HG02943 (cell line): ENCODE results near the gene NTN1.
"Not testable (repeated sequence)": the region's sequence is repeated elsewhere in the genome, so short reads cannot be mapped to it uniquely, and the experiment has no call there.

Experiments used
- ATAC-seq: cut with Tn5 transposase; IDR thresholded peaks from one replicate; pipeline ENCODE4 v1.9.1; 2021; ENCODE audit warnings: mild to moderate bottlenecking, low read depth, moderate library complexity; ENCODE audit not compliant: unreplicated experiment

NTN1 gene

GRCh38 chr17:9021158-9021991, at the start of gene NTN1:
Gene NTN1 (plus strand): TSS chr17:9021510. CDS start chr17:9022374, 864 bp downstream.
- ATAC-seq, result no peak

- ATAC-seq, result no peak
Observed at GRCh38 chr17:8975091-8975725, 46.1 kb upstream of the NTN1 start.

- no peak for ATAC-seq
Observed at GRCh38 chr17:8976638-8977037, 44.7 kb upstream of the NTN1 start.

GRCh38 chr17:8979715-8980114, 41.6 kb upstream of the NTN1 start:
- no peak for ATAC-seq

- ATAC-seq, result no peak
Observed at GRCh38 chr17:8981443-8981842, 39.9 kb upstream of the NTN1 start.

- ATAC-seq, result not testable (repeated sequence)
Observed at GRCh38 chr17:8984225-8984624, 37.1 kb upstream of the NTN1 start.

- no peak for ATAC-seq
Observed at GRCh38 chr17:8985054-8985701, 36.1 kb upstream of the NTN1 start.

- ATAC-seq, result no peak
Observed at GRCh38 chr17:8986295-8986694, 35.0 kb upstream of the NTN1 start.

GRCh38 chr17:8988263-8988935, 32.9 kb upstream of the NTN1 start:
- ATAC-seq, result not testable (repeated sequence)

- no peak for ATAC-seq
Observed at GRCh38 chr17:8991514-8992285, 29.6 kb upstream of the NTN1 start.

GRCh38 chr17:8994319-8994718, 27.0 kb upstream of the NTN1 start:
- no peak for ATAC-seq

- no peak for ATAC-seq
Observed at GRCh38 chr17:8995711-8996110, 25.6 kb upstream of the NTN1 start.

GRCh38 chr17:8997994-8998628, 23.2 kb upstream of the NTN1 start:
- no peak for ATAC-seq

- no peak for ATAC-seq
Observed at GRCh38 chr17:9001559-9001958, 19.8 kb upstream of the NTN1 start.

- ATAC-seq, result no peak
Observed at GRCh38 chr17:9002227-9002605, 19.1 kb upstream of the NTN1 start.

GRCh38 chr17:9002606-9003354, 18.5 kb upstream of the NTN1 start:
- no peak for ATAC-seq

- no peak for ATAC-seq
Observed at GRCh38 chr17:9003355-9004131, 17.8 kb upstream of the NTN1 start.
